ENCODE data around the gene THOC2. TPM values are rescaled to one million over a fixed set of nuclear protein-coding genes. Genes with fewer than 3 reads are reported as not detected.
"Not testable (repeated sequence)": the region's sequence is repeated elsewhere in the genome, so short reads cannot be mapped to it uniquely, and the experiment has no call there.

The THOC2 gene
- total RNA-seq, 1 donor from 2014 or later: 86.7 TPM

DNA sequence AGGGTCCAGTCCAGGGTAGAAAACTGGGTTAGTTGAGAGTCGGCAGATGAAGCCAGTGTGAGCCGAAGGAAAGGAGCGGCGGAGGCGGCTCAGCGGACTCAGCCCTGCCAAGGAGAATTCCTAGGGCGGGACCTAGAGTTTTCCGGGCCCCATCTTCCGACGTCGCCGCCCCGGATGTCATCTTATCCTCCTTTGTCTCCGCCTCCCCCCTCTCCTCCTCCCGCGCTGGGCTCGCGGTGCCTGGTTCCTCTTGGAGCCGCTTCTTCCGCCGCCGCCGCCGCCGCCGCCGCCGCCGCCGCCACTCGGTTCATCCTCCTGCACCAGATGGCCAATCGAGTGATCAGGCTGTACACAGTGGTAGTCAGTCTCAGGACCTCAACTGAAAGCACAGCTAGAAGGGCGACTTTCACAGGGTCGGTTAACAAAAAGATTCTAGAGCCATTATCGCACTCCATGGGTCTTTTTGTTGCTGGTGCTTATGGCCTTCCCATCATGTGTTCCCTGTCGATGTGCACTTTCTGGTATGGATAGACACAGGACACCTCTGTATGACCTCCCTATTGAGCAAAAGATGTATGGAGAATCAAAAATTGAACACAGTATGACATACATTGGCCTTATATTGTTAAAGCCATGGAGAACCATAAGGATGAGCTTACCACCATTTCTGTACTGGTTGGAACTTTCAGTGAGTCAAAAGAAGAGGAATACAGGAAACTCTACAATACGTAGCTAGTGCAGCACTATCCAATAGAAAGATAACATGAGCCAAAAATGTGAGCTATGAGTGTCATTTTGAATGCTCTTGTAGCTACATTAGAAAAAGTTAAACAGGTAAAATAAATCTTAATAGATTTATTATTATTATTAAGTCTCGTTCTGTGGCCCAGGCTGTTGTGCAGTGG is 32.4 kb upstream of the THOC2 start:
- no peaks in the 10 kb centered on the region for H3K4me1 ChIP-seq
- peak in 1 of 2 donors; percentile 52 for TF ChIP-seq POLR2AphosphoS5 (IDR thresholded peaks at IDR 0.05; ENCODE audit: insufficient read depth in 1 of 2, low read depth in 1 of 2)
- no peak for TF ChIP-seq POLR2A (IDR thresholded peaks at IDR 0.05)
- TF ChIP-seq, protein P1, sequence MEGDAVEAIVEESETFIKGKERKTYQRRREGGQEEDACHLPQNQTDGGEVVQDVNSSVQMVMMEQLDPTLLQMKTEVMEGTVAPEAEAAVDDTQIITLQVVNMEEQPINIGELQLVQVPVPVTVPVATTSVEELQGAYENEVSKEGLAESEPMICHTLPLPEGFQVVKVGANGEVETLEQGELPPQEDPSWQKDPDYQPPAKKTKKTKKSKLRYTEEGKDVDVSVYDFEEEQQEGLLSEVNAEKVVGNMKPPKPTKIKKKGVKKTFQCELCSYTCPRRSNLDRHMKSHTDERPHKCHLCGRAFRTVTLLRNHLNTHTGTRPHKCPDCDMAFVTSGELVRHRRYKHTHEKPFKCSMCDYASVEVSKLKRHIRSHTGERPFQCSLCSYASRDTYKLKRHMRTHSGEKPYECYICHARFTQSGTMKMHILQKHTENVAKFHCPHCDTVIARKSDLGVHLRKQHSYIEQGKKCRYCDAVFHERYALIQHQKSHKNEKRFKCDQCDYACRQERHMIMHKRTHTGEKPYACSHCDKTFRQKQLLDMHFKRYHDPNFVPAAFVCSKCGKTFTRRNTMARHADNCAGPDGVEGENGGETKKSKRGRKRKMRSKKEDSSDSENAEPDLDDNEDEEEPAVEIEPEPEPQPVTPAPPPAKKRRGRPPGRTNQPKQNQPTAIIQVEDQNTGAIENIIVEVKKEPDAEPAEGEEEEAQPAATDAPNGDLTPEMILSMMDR (IDR thresholded peaks at IDR 0.05): no peak
- H3K9me3 ChIP-seq: no peaks in the 10 kb centered on the region
- intact Hi-C loops (cut with DNase I): no loop called here
- H3K27ac ChIP-seq: peak overlapping the region; percentile 64
- peak overlapping the region; percentile 32 to 35 for H3K4me3 ChIP-seq
- no peaks in the 10 kb centered on the region for H3K27me3 ChIP-seq
- no peaks in the 10 kb centered on the region for H3K36me3 ChIP-seq
- DNase-seq (ENCODE audit: extremely low spot score in 2 of 2): no peak

DNA sequence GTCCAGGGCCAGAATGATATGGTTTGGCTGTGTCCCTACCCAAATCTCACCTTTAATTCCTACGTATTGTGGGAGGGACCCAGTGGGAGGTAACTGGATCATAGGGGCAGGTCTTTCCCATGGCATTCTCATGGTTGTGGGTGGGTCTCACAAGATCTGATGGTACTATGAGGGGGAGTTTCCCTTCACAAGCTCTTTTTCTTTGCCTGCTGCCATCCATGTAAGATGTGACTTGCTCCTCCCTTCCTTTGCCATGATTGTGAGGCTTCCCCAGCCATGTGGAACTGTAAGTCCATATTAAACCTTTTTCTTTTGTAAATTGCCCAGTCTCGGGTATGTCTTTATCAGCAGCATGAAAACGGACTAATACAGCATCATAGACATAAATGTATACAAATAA is 27.0 kb upstream of the THOC2 start:
- DNase-seq (ENCODE audit: extremely low spot score in 2 of 2); H3K27ac ChIP-seq; H3K4me3 ChIP-seq; H3K27me3 ChIP-seq; H3K9me3 ChIP-seq; H3K36me3 ChIP-seq; intact Hi-C loops (cut with DNase I); H3K4me1 ChIP-seq: not testable (repeated sequence)

DNA sequence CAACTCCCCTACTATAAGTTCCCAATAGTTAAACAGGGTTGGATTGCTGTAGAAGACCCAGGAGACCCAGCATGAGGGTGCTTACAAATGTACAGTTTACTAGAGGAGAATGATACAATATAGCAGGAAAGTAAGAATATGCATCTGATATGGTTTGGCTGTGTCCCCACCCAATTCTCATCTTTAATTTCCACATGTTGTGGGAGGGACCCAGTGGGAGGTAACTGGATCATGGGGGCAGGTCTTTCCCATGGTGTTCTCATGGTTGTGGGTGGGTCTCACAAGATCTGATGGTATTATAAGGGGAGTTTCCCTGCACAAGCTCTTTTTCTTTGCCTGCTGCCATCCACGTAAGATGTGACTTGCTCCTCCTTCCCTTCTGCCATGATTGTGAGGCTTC is 24.9 kb upstream of the THOC2 start:
- H3K4me3 ChIP-seq; intact Hi-C loops (cut with DNase I); DNase-seq (ENCODE audit: extremely low spot score in 2 of 2); H3K4me1 ChIP-seq; H3K27ac ChIP-seq; H3K36me3 ChIP-seq; H3K27me3 ChIP-seq; H3K9me3 ChIP-seq: not testable (repeated sequence)

DNA sequence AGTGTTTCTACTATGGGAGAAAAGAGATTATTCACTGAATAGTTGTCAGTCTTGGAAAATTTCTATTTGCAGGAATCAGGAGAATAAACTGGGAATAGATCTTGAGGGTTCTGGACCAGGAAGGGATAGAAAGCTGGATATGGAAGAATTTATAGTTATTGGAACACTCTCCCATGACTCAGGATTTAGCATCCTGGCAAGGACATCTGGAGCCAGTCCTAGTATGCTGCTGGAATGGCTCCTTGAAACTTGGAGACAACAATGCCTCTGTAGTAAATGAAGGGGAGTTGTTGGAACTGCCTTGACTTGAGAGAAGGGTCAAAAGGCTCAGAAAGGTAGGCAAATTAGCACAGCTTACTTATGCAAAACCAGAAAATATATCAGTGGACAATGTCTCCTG is 23.5 kb upstream of the THOC2 start:
- Histone ChIP-seq H3K9me3 (no peaks in the 10 kb centered on the region), H3K4me1 (no peaks in the 10 kb centered on the region), H3K4me3 (no peak overlapping the region), H3K36me3 (no peaks in the 10 kb centered on the region), H3K27ac (no peak overlapping the region), H3K27me3 (no peaks in the 10 kb centered on the region)
- no peak for DNase-seq (ENCODE audit: extremely low spot score in 2 of 2)
- intact Hi-C loops (cut with DNase I): no loop called here
- TF ChIP-seq, protein P1 (IDR thresholded peaks at IDR 0.05): no peak
- TF ChIP-seq POLR2A (IDR thresholded peaks at IDR 0.05): no peak
- TF ChIP-seq POLR2AphosphoS5 (IDR thresholded peaks at IDR 0.05; ENCODE audit: insufficient read depth in 1 of 2, low read depth in 1 of 2): no peak

DNA sequence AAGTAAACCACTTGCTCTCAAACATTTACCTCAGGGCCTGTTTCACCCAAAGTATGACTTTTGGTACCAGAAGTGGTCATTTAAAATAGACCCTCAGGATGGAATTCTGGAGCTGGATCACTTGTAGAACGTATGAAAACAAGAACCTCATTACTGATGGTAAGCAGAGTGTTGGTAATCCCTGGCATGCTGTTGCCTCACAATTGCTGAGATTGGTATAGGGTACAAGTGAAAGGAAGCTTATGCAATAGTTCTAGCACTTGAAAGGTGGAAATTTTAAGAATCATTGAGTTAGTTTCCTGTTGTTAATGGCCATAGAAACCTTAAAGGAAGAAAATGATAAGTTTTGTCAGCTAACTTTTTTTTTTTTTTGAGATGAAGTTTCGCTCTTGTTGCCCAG is 22.3 kb upstream of the THOC2 start:
- TF ChIP-seq, protein P1 (IDR thresholded peaks at IDR 0.05): no peak
- no peak for TF ChIP-seq POLR2A (IDR thresholded peaks at IDR 0.05)
- no peak for TF ChIP-seq POLR2AphosphoS5 (IDR thresholded peaks at IDR 0.05; ENCODE audit: insufficient read depth in 1 of 2, low read depth in 1 of 2)
- intact Hi-C loops (cut with DNase I): no loop called here
- Histone ChIP-seq H3K4me1 (no peaks in the 10 kb centered on the region), H3K36me3 (no peaks in the 10 kb centered on the region), H3K27ac (no peak overlapping the region), H3K27me3 (no peaks in the 10 kb centered on the region), H3K4me3 (no peak overlapping the region), H3K9me3 (no peaks in the 10 kb centered on the region)
- DNase-seq (ENCODE audit: extremely low spot score in 2 of 2): no peak

DNA sequence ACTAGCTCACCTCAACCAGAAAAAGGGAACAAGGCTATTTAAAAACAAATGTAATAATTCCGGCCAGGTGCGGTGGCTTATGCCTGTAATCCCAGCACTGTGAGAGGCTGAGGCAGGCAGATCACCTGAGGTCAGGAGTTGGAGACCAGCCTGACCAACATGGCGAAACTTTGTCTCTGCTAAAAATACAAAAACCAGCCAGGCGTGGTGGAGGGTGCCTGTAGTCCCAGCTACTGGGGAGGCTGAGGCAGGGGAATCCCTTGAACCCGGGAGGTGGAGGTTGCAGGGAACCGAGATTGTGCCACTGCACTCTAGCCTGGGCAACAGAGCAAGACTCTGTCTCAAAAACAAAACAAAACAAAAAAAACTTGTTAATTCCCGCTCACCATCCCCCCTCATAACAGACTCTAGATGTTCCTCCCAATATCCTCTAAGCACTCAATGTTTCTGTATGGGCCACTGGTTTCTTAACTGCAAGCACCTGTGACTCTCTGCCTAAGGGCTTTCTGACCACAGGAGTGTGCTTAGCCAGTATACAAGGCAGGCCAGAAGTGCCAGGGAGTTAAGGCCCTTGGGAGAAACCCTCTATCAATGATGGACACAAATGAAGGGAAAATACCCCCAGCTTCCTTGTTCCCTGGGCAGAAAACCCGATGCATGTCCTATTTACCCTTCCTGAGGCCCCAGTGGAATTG is 21.0 kb upstream of the THOC2 start:
- no peak overlapping the region for H3K27ac ChIP-seq
- no peaks in the 10 kb centered on the region for H3K9me3 ChIP-seq
- no peak for TF ChIP-seq POLR2AphosphoS5 (IDR thresholded peaks at IDR 0.05; ENCODE audit: insufficient read depth in 1 of 2, low read depth in 1 of 2)
- no peak for TF ChIP-seq POLR2A (IDR thresholded peaks at IDR 0.05)
- TF ChIP-seq, protein P1 (IDR thresholded peaks at IDR 0.05): no peak
- H3K27me3 ChIP-seq: no peaks in the 10 kb centered on the region
- no peaks in the 10 kb centered on the region for H3K36me3 ChIP-seq
- DNase-seq (ENCODE audit: extremely low spot score in 2 of 2): no peak
- H3K4me3 ChIP-seq: no peak overlapping the region
- H3K4me1 ChIP-seq: no peaks in the 10 kb centered on the region
- intact Hi-C loops (cut with DNase I): no loop called here

All from vagina (tissue), 2 donors.